BLaER1 (cell line): ENCODE data around the gene ZNF674.
A peak's percentile ranks its signal among the peaks of the same experiment; 100 is the strongest.

ENCODE experiments used
- H3K27ac ChIP-seq: shearing (Covaris generic); formaldehyde crosslinking; 2 replicates; pipeline ENCODE4 v1.8.1; 2022
- H3K27me3 ChIP-seq: shearing (Covaris generic); formaldehyde crosslinking; 2 replicates; pipeline ENCODE4 v1.8.1; 2022
- H3K36me3 ChIP-seq: shearing (Covaris generic); formaldehyde crosslinking; 2 replicates; pipeline ENCODE4 v1.8.1; 2022
- H3K4me1 ChIP-seq: shearing (Covaris generic); formaldehyde crosslinking; 2 replicates; pipeline ENCODE4 v1.8.1; 2022
- H3K4me2 ChIP-seq: shearing (Covaris generic); formaldehyde crosslinking; 2 replicates; pipeline ENCODE4 v1.8.1; 2022
- H3K4me3 ChIP-seq: shearing (Covaris generic); formaldehyde crosslinking; 2 replicates; pipeline ENCODE4 v1.8.1; 2022
- H3K9ac ChIP-seq: shearing (Covaris generic); formaldehyde crosslinking; 2 replicates; pipeline ENCODE4 v1.8.1; 2022
- H3K9me3 ChIP-seq: shearing (Covaris generic); formaldehyde crosslinking; 2 replicates; pipeline ENCODE4 v1.8.1; 2022
- H4K20me1 ChIP-seq: shearing (Covaris generic); formaldehyde crosslinking; 2 replicates; pipeline ENCODE4 v1.8.1; 2022
- Cebpa-rat ChIP-seq: shearing (Covaris generic); IDR thresholded peaks from 2 replicates; pipeline ENCODE4 v1.8.1; 2022

Gene ZNF674

GRCh38 chrX:46579250-46579649, 34.0 kb upstream of the ZNF674 start:
- Histone ChIP-seq H3K27ac (no peak overlapping the region), H4K20me1 (no peaks in the 10 kb centered on the region), H3K27me3 (no peaks in the 10 kb centered on the region), H3K9ac (no peak overlapping the region; the same call in 1 of the 2 replicates), H3K4me3 (no peak overlapping the region), H3K9me3 (peaks cover 13% of the 10 kb centered on the region), H3K36me3 (peaks cover 19% of the 10 kb centered on the region; the same call in 1 of the 2 replicates), H3K4me1 (peaks cover 57% of the 10 kb centered on the region), H3K4me2 (peak overlapping the region; percentile 42)
- TF ChIP-seq Cebpa-rat: no peak

GRCh38 chrX:46577221-46578005, 32.2 kb upstream of the ZNF674 start:
- H3K36me3 ChIP-seq: peaks cover 19% of the 10 kb centered on the region; the same call in 1 of the 2 replicates
- H3K4me2 ChIP-seq: peak overlapping the region; percentile 84

GRCh38 chrX:46576458-46576857, 31.2 kb upstream of the ZNF674 start:
- H3K27ac ChIP-seq: 0 out of 2 replicates have a peak overlapping the region, but pooled peaks have one; percentile 18
- TF ChIP-seq Cebpa-rat: no peak
- peak overlapping the region; percentile 51; the same call in 1 of the 2 replicates for H3K9ac ChIP-seq
- no peaks in the 10 kb centered on the region for H4K20me1 ChIP-seq
- no peaks in the 10 kb centered on the region for H3K27me3 ChIP-seq
- peak overlapping the region; percentile 84 for H3K4me2 ChIP-seq
- H3K36me3 ChIP-seq: peaks cover 19% of the 10 kb centered on the region; the same call in 1 of the 2 replicates
- H3K4me1 ChIP-seq: peaks cover 45% of the 10 kb centered on the region
- H3K4me3 ChIP-seq: peak overlapping the region; percentile 77
- peaks cover 24% of the 10 kb centered on the region for H3K9me3 ChIP-seq

More at GRCh38 chrX:46577221-46578005, 32.2 kb upstream of the ZNF674 start:
- no peaks in the 10 kb centered on the region for H4K20me1 ChIP-seq
- no peaks in the 10 kb centered on the region for H3K27me3 ChIP-seq
- H3K9me3 ChIP-seq: peaks cover 24% of the 10 kb centered on the region
- peak overlapping the region; percentile 51; the same call in 1 of the 2 replicates for H3K9ac ChIP-seq
- H3K27ac ChIP-seq: no peak overlapping the region
- TF ChIP-seq Cebpa-rat: no peak
- peaks cover 46% of the 10 kb centered on the region for H3K4me1 ChIP-seq
- H3K4me3 ChIP-seq: peak overlapping the region; percentile 77; the same call in 1 of the 2 replicates

- Histone ChIP-seq H3K4me3 (peak overlapping the region; percentile 77), H3K4me2 (peak overlapping the region; percentile 84)
Observed at GRCh38 chrX:46575991-46576392, 30.8 kb upstream of the ZNF674 start.

GRCh38 chrX:46575586-46575985, 30.4 kb upstream of the ZNF674 start:
- Histone ChIP-seq H3K36me3 (peaks cover 16% of the 10 kb centered on the region; the same call in 1 of the 2 replicates), H3K27ac (peak overlapping the region; percentile 47), H4K20me1 (no peaks in the 10 kb centered on the region), H3K27me3 (no peaks in the 10 kb centered on the region), H3K4me3 (peak overlapping the region; percentile 77), H3K4me1 (peaks cover 45% of the 10 kb centered on the region), H3K9ac (peak overlapping the region; percentile 72), H3K9me3 (peaks cover 24% of the 10 kb centered on the region), H3K4me2 (peak overlapping the region; percentile 84)
- no peak for TF ChIP-seq Cebpa-rat

More at GRCh38 chrX:46575991-46576392, 30.8 kb upstream of the ZNF674 start:
- peaks cover 19% of the 10 kb centered on the region; the same call in 1 of the 2 replicates for H3K36me3 ChIP-seq
- peak overlapping the region; percentile 47; the same call in 1 of the 2 replicates for H3K27ac ChIP-seq
- H3K9ac ChIP-seq: peak overlapping the region; percentile 72
- H4K20me1 ChIP-seq: no peaks in the 10 kb centered on the region
- peaks cover 24% of the 10 kb centered on the region for H3K9me3 ChIP-seq
- H3K4me1 ChIP-seq: peaks cover 45% of the 10 kb centered on the region
- H3K27me3 ChIP-seq: no peaks in the 10 kb centered on the region
- TF ChIP-seq Cebpa-rat: no peak

GRCh38 chrX:46574774-46575381, 29.7 kb upstream of the ZNF674 start:
- H3K4me2 ChIP-seq: peak overlapping the region; percentile 84
- H3K4me1 ChIP-seq: peaks cover 45% of the 10 kb centered on the region
- no peaks in the 10 kb centered on the region for H3K27me3 ChIP-seq
- H3K4me3 ChIP-seq: peak overlapping the region; percentile 77
- no peaks in the 10 kb centered on the region for H4K20me1 ChIP-seq
- peak overlapping the region; percentile 72 for H3K9ac ChIP-seq
- TF ChIP-seq Cebpa-rat: no peak
- peaks cover 14% of the 10 kb centered on the region; the same call in 1 of the 2 replicates for H3K36me3 ChIP-seq
- H3K27ac ChIP-seq: peak overlapping the region; percentile 47
- H3K9me3 ChIP-seq: peaks cover 24% of the 10 kb centered on the region

GRCh38 chrX:46573892-46574773, 28.9 kb upstream of the ZNF674 start:
- Histone ChIP-seq H3K9ac (peak overlapping the region; percentile 72), H3K4me2 (peak overlapping the region; percentile 84), H3K27ac (peak overlapping the region; percentile 51), H3K27me3 (no peaks in the 10 kb centered on the region), H3K36me3 (peaks cover 13% of the 10 kb centered on the region; the same call in 1 of the 2 replicates), H4K20me1 (no peaks in the 10 kb centered on the region), H3K9me3 (peaks cover 24% of the 10 kb centered on the region), H3K4me3 (peak overlapping the region; percentile 77), H3K4me1 (peaks cover 38% of the 10 kb centered on the region)
- TF ChIP-seq Cebpa-rat: no peak

GRCh38 chrX:46573331-46573891, 28.2 kb upstream of the ZNF674 start, which contains the start of gene CHST7:
TSS of gene CHST7 (plus strand) at chrX:46573765. CDS start at chrX:46573932, 167 bp downstream.
- Histone ChIP-seq H3K9me3 (peaks cover 24% of the 10 kb centered on the region), H4K20me1 (no peaks in the 10 kb centered on the region), H3K27ac (peak within 1 kb of the TSS; percentile 51), H3K4me3 (peak within 1 kb of the TSS; percentile 77), H3K4me1 (peaks cover 34% of the 10 kb centered on the region), H3K4me2 (peak within 1 kb of the TSS; percentile 84), H3K9ac (peak within 1 kb of the TSS; percentile 72), H3K36me3 (peaks cover 6% of the 10 kb centered on the region; the same call in 1 of the 2 replicates), H3K27me3 (no peaks in the 10 kb centered on the region)
- no peak for TF ChIP-seq Cebpa-rat
